ENCODE data around the gene NF2. TPM values are rescaled to one million over a fixed set of nuclear protein-coding genes. Genes with fewer than 3 reads are reported as not detected.

Gene NF2
- total RNA-seq, 1 experiment from 2014 or later: 113 TPM

GRCh38 chr22:29707010-29707409 is 103.6 kb downstream of the NF2 start:
- Histone ChIP-seq H3K9me2 (replicated peaks; ENCODE audit: low read length) (no peaks in the 10 kb centered on the region), H3F3A (ENCODE audit: low read length, unreplicated experiment) (no peaks in the 10 kb centered on the region), H3K4me2 (ENCODE audit: low read length) (no peak overlapping the region), H3K4me1 (ENCODE audit: insufficient read depth, low read length) (peaks cover 28% of the 10 kb centered on the region), H3K36me3 (ENCODE audit: low read depth, low read length) (no peaks in the 10 kb centered on the region), H3K4me3 (ENCODE audit: low read length) (no peak overlapping the region), H3K27me3 (ENCODE audit: low read length) (no peaks in the 10 kb centered on the region), H3K79me2 (ENCODE audit: low read length) (no peaks in the 10 kb centered on the region), H3K9me3 (ENCODE audit: low read length) (no peaks in the 10 kb centered on the region), H3K9ac (ENCODE audit: low read length) (no peak overlapping the region), H3K27ac (ENCODE audit: low read length) (no peak overlapping the region), H4K20me1 (ENCODE audit: low read length) (no peaks in the 10 kb centered on the region), H2AFZ (ENCODE audit: low read length) (no peak overlapping the region)
- DNase-seq (no peak), ATAC-seq (no peak)
- BruUV-seq (replicated peaks): no TSS peak
- CTCF ChIA-PET: interaction anchor here (0.6 kb wide), 1 partner anchor 66 kb away, joined by 6 read pairs; no protein-coding TSS in a partner anchor
- intact Hi-C loops (cut with micrococcal nuclease): loop anchor here (10.0 kb wide), 1 partner anchor 298 kb away; no protein-coding TSS in a partner anchor
- no peak for TF ChIP-seq EZH2phosphoT487 (IDR thresholded peaks at IDR 0.05; ENCODE audit: borderline replicate concordance, low read length)
- POLR2A ChIA-PET (ENCODE audit: unreplicated experiment): no interaction called here

GRCh38 chr22:29707471-29707870 is 104.0 kb downstream of the NF2 start:
- H3K4me2 ChIP-seq (ENCODE audit: low read length): no peak overlapping the region
- H2AFZ ChIP-seq (ENCODE audit: low read length): no peak overlapping the region
- no peak overlapping the region for H3K27ac ChIP-seq (ENCODE audit: low read length)
- TF ChIP-seq CTCF (conservative IDR thresholded peaks at IDR 0.05; ENCODE audit: low read depth, low read length) (no peak), EZH2phosphoT487 (IDR thresholded peaks at IDR 0.05; ENCODE audit: borderline replicate concordance, low read length) (no peak), EZH2 (IDR thresholded peaks at IDR 0.05; ENCODE audit: low read length, unreplicated experiment) (no peak)
- ATAC-seq: no peak
- H3K27me3 ChIP-seq (ENCODE audit: low read length): no peaks in the 10 kb centered on the region
- no peaks in the 10 kb centered on the region for H3K36me3 ChIP-seq (ENCODE audit: low read depth, low read length)
- DNase-seq: no peak
- no peaks in the 10 kb centered on the region for H3K9me3 ChIP-seq (ENCODE audit: low read length)
- H3K79me2 ChIP-seq (ENCODE audit: low read length): no peaks in the 10 kb centered on the region
- POLR2A ChIA-PET (ENCODE audit: unreplicated experiment): no interaction called here
- BruUV-seq (replicated peaks): no TSS peak
- no peaks in the 10 kb centered on the region for H4K20me1 ChIP-seq (ENCODE audit: low read length)
- no peaks in the 10 kb centered on the region for H3F3A ChIP-seq (ENCODE audit: low read length, unreplicated experiment)
- intact Hi-C loops (cut with micrococcal nuclease): loop anchor here (10.0 kb wide), 1 partner anchor 297 kb away; no protein-coding TSS in a partner anchor
- CTCF ChIA-PET: interaction anchor here (0.6 kb wide), 1 partner anchor 66 kb away, joined by 6 read pairs; no protein-coding TSS in a partner anchor
- H3K4me3 ChIP-seq (ENCODE audit: low read length): no peak overlapping the region
- no peaks in the 10 kb centered on the region for H3K9me2 ChIP-seq (replicated peaks; ENCODE audit: low read length)
- peaks cover 23% of the 10 kb centered on the region for H3K4me1 ChIP-seq (ENCODE audit: insufficient read depth, low read length)
- H3K9ac ChIP-seq (ENCODE audit: low read length): no peak overlapping the region

GRCh38 chr22:29710193-29710592 is 106.8 kb downstream of the NF2 start:
- DNase-seq: no peak
- H3K27ac ChIP-seq (ENCODE audit: low read length): no peak overlapping the region
- ChIA-PET CTCF (no interaction called here), POLR2A (ENCODE audit: unreplicated experiment) (interaction anchor here (0.5 kb wide), 1 partner anchor 21 kb away, joined by 14 read pairs; no protein-coding TSS in a partner anchor)
- TF ChIP-seq EZH2 (IDR thresholded peaks at IDR 0.05; ENCODE audit: low read length, unreplicated experiment): no peak
- TF ChIP-seq EZH2phosphoT487 (IDR thresholded peaks at IDR 0.05; ENCODE audit: borderline replicate concordance, low read length): no peak
- TF ChIP-seq CTCF (conservative IDR thresholded peaks at IDR 0.05; ENCODE audit: low read depth, low read length): no peak
- H3K9ac ChIP-seq (ENCODE audit: low read length): no peak overlapping the region
- no peaks in the 10 kb centered on the region for H3K36me3 ChIP-seq (ENCODE audit: low read depth, low read length)
- no peaks in the 10 kb centered on the region for H3K79me2 ChIP-seq (ENCODE audit: low read length)
- no peaks in the 10 kb centered on the region for H3K9me2 ChIP-seq (replicated peaks; ENCODE audit: low read length)
- no peaks in the 10 kb centered on the region for H4K20me1 ChIP-seq (ENCODE audit: low read length)
- H3K4me1 ChIP-seq (ENCODE audit: insufficient read depth, low read length): no peaks in the 10 kb centered on the region; the same call in 1 of the 2 replicates
- no peak overlapping the region for H3K4me2 ChIP-seq (ENCODE audit: low read length)
- intact Hi-C loops (cut with micrococcal nuclease): no loop called here
- H3F3A ChIP-seq (ENCODE audit: low read length, unreplicated experiment): no peaks in the 10 kb centered on the region
- ATAC-seq: no peak
- no peaks in the 10 kb centered on the region for H3K27me3 ChIP-seq (ENCODE audit: low read length)
- no peak overlapping the region for H2AFZ ChIP-seq (ENCODE audit: low read length)
- H3K9me3 ChIP-seq (ENCODE audit: low read length): no peaks in the 10 kb centered on the region
- H3K4me3 ChIP-seq (ENCODE audit: low read length): no peak overlapping the region
- BruUV-seq (replicated peaks): no TSS peak
